ENCODE data around the gene SPATS2L. TPM values are rescaled to one million over a fixed set of nuclear protein-coding genes. Genes with fewer than 3 reads are reported as not detected.
A peak's percentile ranks its signal among the peaks of the same experiment; 100 is the strongest.

Gene SPATS2L
- total RNA-seq, 1 experiment from 2014 or later: 174 TPM

- no peak overlapping the region for H3K27ac ChIP-seq (ENCODE audit: low read length)
- no peaks in the 10 kb centered on the region for H3K9me3 ChIP-seq (ENCODE audit: low read length)
- no peak overlapping the region for H2AFZ ChIP-seq (ENCODE audit: low read length)
- no peak overlapping the region for H3K4me3 ChIP-seq (ENCODE audit: low read length)
- peaks cover 68% of the 10 kb centered on the region for H3K36me3 ChIP-seq (ENCODE audit: low read depth, low read length)
- ATAC-seq (no peak), DNase-seq (no peak)
- POLR2A ChIA-PET (ENCODE audit: unreplicated experiment): no interaction called here
- no peak for TF ChIP-seq EZH2 (IDR thresholded peaks at IDR 0.05; ENCODE audit: low read length, unreplicated experiment)
- no peak for TF ChIP-seq EZH2phosphoT487 (IDR thresholded peaks at IDR 0.05; ENCODE audit: borderline replicate concordance, low read length)
- no peak for TF ChIP-seq CTCF (conservative IDR thresholded peaks at IDR 0.05; ENCODE audit: low read depth, low read length)
- H3K4me2 ChIP-seq (ENCODE audit: low read length): no peak overlapping the region
- H3K9me2 ChIP-seq (replicated peaks; ENCODE audit: low read length): no peaks in the 10 kb centered on the region
- BruUV-seq (replicated peaks): no TSS peak
- H4K20me1 ChIP-seq (ENCODE audit: low read length): no peaks in the 10 kb centered on the region
- CTCF ChIA-PET: no interaction called here
- intact Hi-C loops (cut with micrococcal nuclease): no loop called here
- no peaks in the 10 kb centered on the region for H3K4me1 ChIP-seq (ENCODE audit: insufficient read depth, low read length)
- no peaks in the 10 kb centered on the region for H3F3A ChIP-seq (ENCODE audit: low read length, unreplicated experiment)
- no peaks in the 10 kb centered on the region for H3K79me2 ChIP-seq (ENCODE audit: low read length)
- no peak overlapping the region for H3K9ac ChIP-seq (ENCODE audit: low read length)
- no peaks in the 10 kb centered on the region for H3K27me3 ChIP-seq (ENCODE audit: low read length)
Observed at GRCh38 chr2:200446612-200447011, 140.1 kb downstream of the SPATS2L start.

- intact Hi-C loops (cut with micrococcal nuclease): no loop called here
- Histone ChIP-seq H3K36me3 (ENCODE audit: low read depth, low read length) (peaks cover 66% of the 10 kb centered on the region), H3K4me2 (ENCODE audit: low read length) (no peak overlapping the region), H3K79me2 (ENCODE audit: low read length) (no peaks in the 10 kb centered on the region), H3F3A (ENCODE audit: low read length, unreplicated experiment) (no peaks in the 10 kb centered on the region), H3K4me3 (ENCODE audit: low read length) (no peak overlapping the region), H3K9ac (ENCODE audit: low read length) (no peak overlapping the region), H3K4me1 (ENCODE audit: insufficient read depth, low read length) (no peaks in the 10 kb centered on the region), H3K9me2 (replicated peaks; ENCODE audit: low read length) (no peaks in the 10 kb centered on the region), H4K20me1 (ENCODE audit: low read length) (no peaks in the 10 kb centered on the region), H3K27me3 (ENCODE audit: low read length) (no peaks in the 10 kb centered on the region), H3K9me3 (ENCODE audit: low read length) (no peaks in the 10 kb centered on the region), H2AFZ (ENCODE audit: low read length) (no peak overlapping the region), H3K27ac (ENCODE audit: low read length) (no peak overlapping the region)
- ATAC-seq: peak; percentile 77
- CTCF ChIA-PET: no interaction called here
- POLR2A ChIA-PET (ENCODE audit: unreplicated experiment): no interaction called here
- peak; percentile 43 for DNase-seq
- no peak for TF ChIP-seq EZH2phosphoT487 (IDR thresholded peaks at IDR 0.05; ENCODE audit: borderline replicate concordance, low read length)
- TF ChIP-seq CTCF (conservative IDR thresholded peaks at IDR 0.05; ENCODE audit: low read depth, low read length): no peak
- TF ChIP-seq EZH2 (IDR thresholded peaks at IDR 0.05; ENCODE audit: low read length, unreplicated experiment): no peak
- no TSS peak for BruUV-seq (replicated peaks)
Observed at GRCh38 chr2:200447139-200447855, 140.8 kb downstream of the SPATS2L start.

GRCh38 chr2:200448455-200448854 lies 142.0 kb downstream of the SPATS2L start:
- Histone ChIP-seq H3F3A (ENCODE audit: low read length, unreplicated experiment) (no peaks in the 10 kb centered on the region), H3K9me3 (ENCODE audit: low read length) (no peaks in the 10 kb centered on the region), H3K27me3 (ENCODE audit: low read length) (no peaks in the 10 kb centered on the region), H4K20me1 (ENCODE audit: low read length) (no peaks in the 10 kb centered on the region), H3K79me2 (ENCODE audit: low read length) (no peaks in the 10 kb centered on the region), H3K27ac (ENCODE audit: low read length) (no peak overlapping the region), H3K4me2 (ENCODE audit: low read length) (no peak overlapping the region), H3K4me1 (ENCODE audit: insufficient read depth, low read length) (no peaks in the 10 kb centered on the region), H3K36me3 (ENCODE audit: low read depth, low read length) (peaks cover 54% of the 10 kb centered on the region), H3K9ac (ENCODE audit: low read length) (no peak overlapping the region), H3K4me3 (ENCODE audit: low read length) (no peak overlapping the region), H3K9me2 (replicated peaks; ENCODE audit: low read length) (no peaks in the 10 kb centered on the region), H2AFZ (ENCODE audit: low read length) (no peak overlapping the region)
- DNase-seq: no peak
- TF ChIP-seq EZH2phosphoT487 (IDR thresholded peaks at IDR 0.05; ENCODE audit: borderline replicate concordance, low read length): no peak
- TF ChIP-seq EZH2 (IDR thresholded peaks at IDR 0.05; ENCODE audit: low read length, unreplicated experiment): no peak
- TF ChIP-seq CTCF (conservative IDR thresholded peaks at IDR 0.05; ENCODE audit: low read depth, low read length): no peak
- intact Hi-C loops (cut with micrococcal nuclease): no loop called here
- ATAC-seq: no peak
- BruUV-seq (replicated peaks): no TSS peak
- CTCF ChIA-PET: no interaction called here
- POLR2A ChIA-PET (ENCODE audit: unreplicated experiment): no interaction called here
